Type B pancreatic cell (in vitro differentiated cells): Measurements from ENCODE around the gene PARD3. TPM values are rescaled to one million over a fixed set of nuclear protein-coding genes. Genes with fewer than 3 reads are reported as not detected.

ENCODE experiments used
- DNase-seq: peaks from one replicate; pipeline ENCODE4 v3.0.0; 2021; ENCODE audit warnings: mixed read lengths; ENCODE audit not compliant: unreplicated experiment; ENCODE audit errors: extremely low spot score
- H3K27ac Mint-ChIP-seq: 2 replicates; pipeline ENCODE4 v1.8.0; 2021; ENCODE audit warnings: mild to moderate bottlenecking, mixed read lengths
- H3K27me3 Mint-ChIP-seq: 2 replicates; pipeline ENCODE4 v1.8.0; 2021; ENCODE audit warnings: mixed read lengths
- H3K36me3 Mint-ChIP-seq: 2 replicates; pipeline ENCODE4 v1.8.0; 2021; ENCODE audit warnings: mixed read lengths
- H3K4me1 Mint-ChIP-seq: one replicate; pipeline ENCODE4 v1.8.0; 2021; ENCODE audit warnings: mixed read lengths; ENCODE audit not compliant: unreplicated experiment
- H3K4me3 Mint-ChIP-seq: 2 replicates; pipeline ENCODE4 v1.8.0; 2021; ENCODE audit warnings: mild to moderate bottlenecking, mixed read lengths
- H3K9me3 Mint-ChIP-seq: 2 replicates; pipeline ENCODE4 v1.8.0; 2021; ENCODE audit warnings: mixed read lengths
- CTCF ChIP-seq: fragments of 200-600 bp; sonication (generic); conservative IDR thresholded peaks from 2 replicates; pipeline ENCODE4 v1.5.0; 2021; ENCODE audit warnings: antibody characterized with exemption, mild to moderate bottlenecking
- total RNA-seq: library from RNA; stranded (reverse); gene quantifications from 2 replicates; pipeline ENCODE4 v1.2.1, GENCODE V29; 2021; ENCODE audit warnings: low replicate concordance

PARD3 gene
- total RNA-seq, 1 donor from 2014 or later: 52.3 TPM

GRCh38 chr10:34715511-34716187, 99.4 kb downstream of the PARD3 start:
- Mint-ChIP-seq H3K4me3 (no peak overlapping the region), H3K27me3 (no peaks in the 10 kb centered on the region), H3K9me3 (no peaks in the 10 kb centered on the region), H3K27ac (peak overlapping the region; percentile 21), H3K4me1 (peaks cover 26% of the 10 kb centered on the region), H3K36me3 (peaks cover 4% of the 10 kb centered on the region)
- DNase-seq: no peak
- TF ChIP-seq CTCF: no peak

- H3K27ac Mint-ChIP-seq: no peak overlapping the region
- TF ChIP-seq CTCF: no peak
- no peaks in the 10 kb centered on the region for H3K27me3 Mint-ChIP-seq
- H3K4me1 Mint-ChIP-seq: peaks cover 31% of the 10 kb centered on the region
- H3K36me3 Mint-ChIP-seq: peaks cover 4% of the 10 kb centered on the region
- DNase-seq: no peak
- peaks cover 4% of the 10 kb centered on the region for H3K9me3 Mint-ChIP-seq
- H3K4me3 Mint-ChIP-seq: no peak overlapping the region
Observed at GRCh38 chr10:34713875-34714274, 101.2 kb downstream of the PARD3 start.

GRCh38 chr10:34711500-34711899, 103.6 kb downstream of the PARD3 start:
- no peak for TF ChIP-seq CTCF
- Mint-ChIP-seq H3K9me3 (peaks cover 4% of the 10 kb centered on the region), H3K36me3 (peaks cover 4% of the 10 kb centered on the region), H3K4me1 (peaks cover 38% of the 10 kb centered on the region), H3K4me3 (no peak overlapping the region), H3K27me3 (no peaks in the 10 kb centered on the region), H3K27ac (no peak overlapping the region)
- no peak for DNase-seq

- Mint-ChIP-seq H3K4me3 (no peak overlapping the region), H3K27ac (peak overlapping the region; percentile 37), H3K9me3 (peaks cover 4% of the 10 kb centered on the region), H3K27me3 (no peaks in the 10 kb centered on the region), H3K36me3 (peaks cover under 1% of the 10 kb centered on the region), H3K4me1 (peaks cover 41% of the 10 kb centered on the region)
- TF ChIP-seq CTCF: no peak
- DNase-seq: no peak
Observed at GRCh38 chr10:34710391-34710751, 104.7 kb downstream of the PARD3 start.

- DNase-seq: no peak
- Mint-ChIP-seq H3K27me3 (no peaks in the 10 kb centered on the region), H3K9me3 (peaks cover 4% of the 10 kb centered on the region), H3K36me3 (no peaks in the 10 kb centered on the region), H3K4me3 (no peak overlapping the region), H3K4me1 (peaks cover 42% of the 10 kb centered on the region), H3K27ac (peak overlapping the region; percentile 37)
- TF ChIP-seq CTCF: no peak
Observed at GRCh38 chr10:34709637-34710390, 105.3 kb downstream of the PARD3 start.
